HuH-7.5 (cell line): ENCODE data around the gene AFF2.

Source experiments
- DNase-seq: peaks from one replicate; pipeline ENCODE4 v3.0.0; 2011; ENCODE audit warnings: low spot score

Gene AFF2

DNA sequence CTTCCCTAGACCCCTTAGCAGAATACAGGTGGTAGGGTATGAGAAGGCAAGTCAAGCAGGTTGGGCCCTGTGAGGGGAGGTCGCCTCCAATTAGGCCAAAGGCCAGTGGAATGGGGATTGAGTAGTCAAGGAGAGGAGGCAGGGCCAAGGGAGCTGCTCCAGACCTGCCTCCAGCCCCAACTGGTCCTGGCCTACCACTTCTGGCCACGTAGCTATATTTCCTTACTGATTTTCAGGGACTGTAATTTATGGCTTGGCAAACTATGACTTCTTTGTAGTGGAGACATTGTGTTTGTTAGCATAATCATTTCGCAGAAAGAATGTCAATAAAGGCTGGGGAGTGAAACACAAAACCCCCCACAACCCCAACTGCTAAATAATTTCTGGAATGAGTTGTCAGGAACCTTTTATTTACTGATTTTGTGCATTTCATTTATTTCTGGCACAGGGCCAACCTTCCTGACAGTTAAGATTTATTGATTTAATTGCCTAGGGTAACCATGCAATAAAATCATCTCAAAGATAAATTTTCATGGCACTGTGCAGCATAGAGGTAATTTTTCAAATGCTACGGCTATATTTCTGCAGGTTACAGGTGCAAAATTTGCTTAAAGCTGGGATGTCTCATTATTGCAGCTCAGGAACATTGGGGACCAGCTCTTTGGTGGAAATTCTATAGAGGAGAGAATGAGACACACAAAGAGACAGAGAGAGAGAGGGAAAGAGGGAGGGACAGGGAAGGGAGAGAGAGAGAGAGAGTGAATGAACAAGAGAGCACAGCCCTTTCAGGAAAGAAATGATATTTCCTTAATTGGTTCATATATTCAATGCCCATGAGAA lies 509.8 kb downstream of the AFF2 start:
- no peak for DNase-seq

DNA sequence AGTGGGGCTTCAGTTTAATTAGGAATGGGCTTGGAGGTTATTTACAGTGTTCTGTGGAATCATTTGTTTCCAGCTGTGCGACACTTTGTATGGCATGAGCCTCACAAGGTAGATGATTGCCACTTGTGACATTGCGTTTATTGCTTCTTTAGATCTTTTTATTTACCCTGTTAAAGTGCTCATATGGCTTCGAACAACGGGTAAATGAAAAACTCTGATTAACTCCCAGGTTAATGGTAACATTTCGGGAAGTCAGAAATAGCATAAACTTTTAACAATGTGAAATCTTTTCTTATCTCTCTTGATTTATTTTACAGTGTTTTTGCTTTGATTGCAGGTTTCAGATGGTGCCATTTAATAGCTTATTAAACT lies 510.4 kb downstream of the AFF2 start:
- DNase-seq: no peak

DNA sequence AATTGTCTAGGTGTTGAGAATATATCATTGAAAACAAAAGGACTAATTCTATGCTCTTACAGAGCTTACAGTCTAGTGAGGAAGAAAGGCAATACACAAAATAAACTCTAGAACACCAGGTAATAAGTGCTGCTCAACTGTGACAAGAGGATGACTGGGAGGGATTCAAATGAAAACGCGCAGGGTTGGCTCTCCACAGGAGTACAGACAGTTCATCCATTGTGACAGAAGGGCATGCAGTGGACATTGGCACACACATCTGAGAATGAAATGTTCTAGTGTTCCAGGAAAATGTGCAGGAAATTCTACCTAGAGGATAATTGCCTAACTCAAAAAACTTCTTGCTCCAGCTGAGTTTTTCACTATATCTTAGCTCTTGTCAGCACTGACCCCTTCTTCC lies 512.7 kb downstream of the AFF2 start:
- DNase-seq: no peak

DNA sequence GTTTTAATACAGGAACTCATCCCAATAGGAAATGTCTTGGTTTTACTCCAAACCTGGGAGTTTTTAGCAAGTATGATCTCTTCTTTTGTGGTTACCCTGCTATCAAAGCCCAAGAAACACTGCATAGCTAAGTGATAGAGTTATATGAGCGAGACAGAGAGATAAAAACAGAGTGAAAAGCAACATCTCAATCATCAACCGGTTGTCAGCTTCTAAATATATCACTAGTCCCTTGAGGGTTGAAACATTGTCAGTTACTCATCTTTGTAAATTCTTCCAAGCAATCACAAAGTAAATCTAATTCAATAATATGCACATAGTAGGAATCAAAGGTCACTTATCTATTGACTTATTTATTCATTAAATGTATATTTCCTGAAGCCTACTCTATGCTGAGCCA lies 520.7 kb downstream of the AFF2 start:
- DNase-seq: no peak

DNA sequence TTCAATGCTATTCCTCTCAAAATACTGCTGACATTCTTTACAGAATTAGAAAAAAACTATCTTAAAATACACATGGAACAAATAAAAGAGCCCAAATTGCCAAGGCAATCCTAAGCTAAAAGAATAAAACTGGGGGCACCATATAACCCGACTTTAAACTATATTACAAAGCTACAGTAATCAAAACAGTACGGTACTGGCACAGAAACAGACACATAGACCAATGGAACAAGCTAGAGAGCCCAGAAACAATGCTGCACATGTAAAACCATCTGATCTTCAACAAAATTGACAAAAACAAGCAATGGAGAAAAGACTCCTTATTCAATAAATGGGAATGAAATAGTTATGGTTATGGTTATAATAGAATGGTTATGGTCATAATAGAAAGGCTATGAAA lies 522.1 kb downstream of the AFF2 start:
- DNase-seq: no peak

DNA sequence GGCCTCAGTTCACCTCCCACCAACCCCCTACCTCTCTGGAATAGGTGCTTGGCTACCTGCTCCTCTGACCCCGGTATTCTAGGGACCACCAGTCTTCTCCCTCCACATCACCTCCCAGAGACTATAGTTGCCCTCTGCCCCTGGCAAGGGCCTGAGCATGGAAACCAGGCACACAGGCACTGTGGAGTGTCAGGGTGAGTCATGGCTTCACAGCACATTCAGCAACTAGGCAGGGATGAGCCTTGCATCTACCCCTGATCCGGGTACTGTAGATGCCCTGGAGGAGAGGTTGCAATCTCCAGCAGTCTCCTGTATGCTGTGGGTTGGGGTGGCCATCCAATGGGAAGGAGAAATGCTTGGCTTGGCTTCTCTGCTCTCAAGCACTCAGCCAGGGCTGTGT lies 532.0 kb downstream of the AFF2 start:
- DNase-seq: no peak

DNA sequence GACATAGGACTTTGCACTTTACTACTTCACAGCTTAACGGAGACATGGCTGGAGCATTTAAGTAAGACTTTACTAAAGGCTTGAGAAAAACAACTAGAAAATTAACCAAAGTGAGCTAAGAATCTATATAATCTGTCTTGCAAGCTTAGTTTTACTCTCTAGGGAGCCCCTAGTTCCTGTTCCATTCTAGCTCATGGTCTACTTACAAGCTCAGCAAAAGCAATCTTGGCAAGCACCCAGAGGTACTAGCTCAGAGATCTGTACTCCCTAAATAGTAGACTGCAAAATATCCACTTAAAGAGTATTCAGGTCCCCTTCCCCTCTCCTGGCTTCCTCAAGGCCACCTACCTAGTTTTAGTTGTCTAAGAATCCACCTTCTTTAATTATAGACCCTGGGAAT lies 535.7 kb downstream of the AFF2 start:
- DNase-seq: no peak

DNA sequence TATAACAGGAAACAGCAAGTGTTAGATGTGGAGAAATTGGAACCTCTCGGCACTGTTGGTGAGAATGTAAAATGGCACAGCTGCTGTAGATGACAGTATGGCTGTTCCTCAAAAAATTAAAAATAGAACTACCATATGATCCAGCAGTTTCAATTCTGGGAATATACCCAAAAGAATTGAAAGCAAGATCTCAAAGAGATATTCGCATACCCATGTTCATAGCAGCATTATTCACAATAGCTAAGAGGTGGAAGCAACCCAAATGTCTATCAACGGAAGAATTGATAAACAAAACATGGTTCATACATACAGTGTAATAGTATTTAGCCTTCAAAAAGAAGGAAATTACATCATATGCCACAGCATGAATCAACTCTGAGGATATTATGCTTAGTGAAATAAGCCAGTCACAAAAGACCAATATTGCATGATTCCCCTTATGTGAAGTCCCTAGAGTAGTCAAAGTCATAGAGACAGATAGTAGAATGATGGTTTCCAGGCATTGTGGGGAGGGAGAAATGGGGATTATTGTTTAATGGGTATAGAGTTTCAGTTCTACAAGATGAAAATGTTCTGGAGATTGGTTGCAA lies 537.0 kb downstream of the AFF2 start:
- no peak for DNase-seq

DNA sequence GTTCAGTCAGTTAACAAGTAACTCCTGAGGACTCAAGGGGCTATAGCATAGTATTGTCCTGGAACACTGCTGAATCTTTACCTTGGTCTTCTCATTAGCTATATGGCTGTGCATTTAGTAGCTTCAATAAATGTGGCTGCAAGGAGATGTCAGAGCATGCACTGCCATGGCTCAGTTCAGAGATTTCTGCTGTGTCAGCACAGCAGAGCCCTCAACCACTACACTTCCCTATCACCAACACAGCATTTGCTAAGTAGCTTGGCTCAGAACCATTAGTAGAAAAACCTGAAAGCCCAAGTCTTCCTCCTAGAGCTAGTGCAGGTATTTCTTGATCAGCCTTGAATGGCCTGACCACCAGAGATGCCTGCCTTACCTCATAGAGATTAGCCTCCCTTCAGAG lies 538.6 kb downstream of the AFF2 start:
- DNase-seq: no peak

DNA sequence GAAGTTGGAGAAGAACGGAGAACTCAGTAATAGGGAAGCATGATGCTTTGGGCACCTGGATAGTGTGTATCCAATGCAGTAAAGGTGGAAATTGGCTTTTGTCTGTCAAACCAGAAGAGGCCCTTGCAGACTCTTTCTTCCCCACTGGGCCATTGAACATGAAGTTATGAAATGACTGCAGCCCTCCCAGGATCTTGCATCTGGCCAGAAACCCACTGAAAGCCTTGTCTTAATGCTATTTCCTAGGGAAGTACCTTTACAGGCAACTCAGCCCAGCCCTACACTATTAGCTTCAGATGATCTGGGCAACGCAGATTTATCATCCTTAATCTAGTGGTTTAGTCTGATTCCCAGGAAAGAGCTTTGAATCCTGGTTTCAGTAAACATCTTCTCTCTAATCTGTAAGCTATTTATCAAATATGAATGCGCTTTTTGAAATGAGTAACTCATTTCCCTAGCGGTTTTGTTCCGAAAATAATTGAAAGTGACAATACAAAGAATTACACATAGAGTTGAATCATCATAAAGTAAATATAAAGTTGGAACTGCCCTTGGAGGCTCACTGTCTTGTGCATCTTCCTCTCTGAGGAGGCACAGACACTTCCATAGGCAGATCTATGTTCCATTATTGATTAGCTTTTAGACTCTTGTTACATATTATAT lies 540.6 kb downstream of the AFF2 start:
- DNase-seq: no peak

DNA sequence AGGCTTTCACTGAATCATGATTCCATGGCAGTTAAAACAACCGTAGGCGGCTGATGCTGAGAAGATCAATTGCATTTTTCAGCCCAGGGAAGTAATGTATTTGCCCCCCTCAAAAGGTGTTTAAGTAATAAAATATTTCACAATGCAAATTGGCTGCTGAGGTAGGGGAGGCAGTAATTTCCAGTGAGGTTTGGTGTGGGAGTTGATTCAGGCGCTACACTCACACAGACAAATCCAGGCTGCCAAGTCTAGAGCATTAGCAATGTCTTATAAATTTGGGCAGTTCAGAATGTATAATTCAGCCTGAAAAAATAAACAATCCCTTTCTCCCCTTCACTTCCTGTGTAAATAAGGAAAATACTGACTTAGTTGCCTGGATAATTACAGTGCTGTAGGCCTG lies 543.0 kb downstream of the AFF2 start:
- no peak for DNase-seq

DNA sequence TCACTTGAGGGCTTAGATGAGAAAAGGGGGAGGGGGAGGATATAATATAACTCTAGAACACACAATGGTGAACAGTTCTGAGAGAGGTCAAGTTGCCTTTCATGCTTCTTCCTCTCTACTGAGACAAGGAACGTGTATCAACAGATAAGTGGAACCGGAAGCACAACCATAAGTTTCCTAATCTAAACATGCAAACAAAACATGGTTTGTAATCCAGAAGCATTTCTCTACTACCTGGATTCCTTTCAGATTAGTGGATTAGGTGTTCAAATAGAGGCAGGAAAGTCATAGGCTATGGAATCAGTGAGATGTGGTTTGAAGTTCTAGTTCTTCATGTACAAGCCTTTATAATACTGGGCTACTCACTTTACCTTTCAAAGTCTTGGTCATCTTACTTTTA lies 544.1 kb downstream of the AFF2 start:
- no peak for DNase-seq

DNA sequence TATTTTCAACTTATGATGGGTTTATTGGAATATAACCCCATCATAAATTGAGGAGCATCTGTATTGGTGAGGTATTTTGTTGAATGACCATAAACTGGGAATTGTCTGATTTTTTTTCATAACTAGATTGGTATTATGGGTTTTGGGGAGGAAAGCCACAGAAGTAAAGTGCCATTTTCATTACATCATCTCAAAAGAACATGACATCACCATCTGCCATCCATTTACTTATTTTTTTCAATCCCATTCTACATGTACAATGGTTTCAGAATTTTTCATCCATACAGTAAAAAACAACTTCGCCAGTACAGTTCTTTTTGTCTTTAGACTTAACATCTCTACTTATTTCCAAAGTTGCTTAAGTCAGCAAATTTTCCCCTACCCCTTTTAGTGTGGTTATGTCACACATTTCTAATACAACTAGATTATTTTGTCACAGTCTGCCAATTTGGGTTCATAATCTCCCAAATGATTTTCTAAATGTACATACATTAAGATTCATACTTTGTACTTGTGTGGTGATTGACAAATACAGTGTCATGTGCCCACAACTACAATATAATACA lies 545.3 kb downstream of the AFF2 start:
- DNase-seq: no peak
